GM21381 (cell line): ENCODE measurements around the gene RNGTT.

Experiments
- ATAC-seq: cut with Tn5 transposase; IDR thresholded peaks from one replicate; pipeline ENCODE4 v1.9.1; 2021; ENCODE audit warnings: mild to moderate bottlenecking, moderate library complexity; ENCODE audit not compliant: unreplicated experiment

The RNGTT gene

GRCh38 chr6:88619951-88620350, 343.5 kb downstream of the RNGTT start:
- ATAC-seq, result no peak

DNA sequence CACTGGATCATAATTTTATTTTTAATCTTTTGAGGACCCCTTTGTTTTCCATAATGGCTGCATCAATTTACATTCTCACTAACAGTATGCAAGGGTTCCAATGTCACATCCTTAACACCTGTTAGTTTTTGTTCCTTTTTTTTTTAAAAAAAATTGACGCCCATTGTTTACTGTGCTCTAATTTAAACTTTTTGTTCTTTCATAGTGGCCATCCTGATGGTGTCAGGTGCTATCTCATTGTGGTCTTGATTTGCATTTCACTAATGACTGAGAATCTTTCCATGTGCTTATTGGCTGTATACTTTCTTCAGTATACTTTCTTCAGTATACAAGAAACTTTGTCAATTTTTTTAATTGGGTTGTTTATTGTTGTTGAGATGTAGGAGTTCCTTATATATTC, 347.0 kb downstream of the RNGTT start:
- ATAC-seq, result no peak

GRCh38 chr6:88614316-88614877, 349.0 kb downstream of the RNGTT start:
- no peak for ATAC-seq

DNA sequence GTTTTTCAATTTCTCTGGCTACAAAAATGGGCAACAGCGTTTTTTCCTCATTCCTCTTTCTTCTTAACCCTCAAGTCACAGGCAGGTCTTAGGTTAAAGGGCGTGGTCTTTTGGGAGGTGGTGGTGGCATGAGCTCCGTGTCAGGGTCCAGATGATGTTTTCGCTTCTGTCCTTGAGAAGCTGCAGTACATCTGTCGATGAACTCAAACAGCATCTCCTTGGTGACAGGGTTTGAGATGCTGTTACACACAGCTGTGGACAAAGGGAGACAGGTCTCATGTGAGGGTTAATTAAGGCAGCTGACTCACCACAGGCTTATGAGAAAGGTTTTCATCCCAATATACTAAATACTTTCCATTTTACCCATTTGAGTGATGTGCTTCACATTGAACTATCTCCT, 350.8 kb downstream of the RNGTT start:
- ATAC-seq, result no peak

GRCh38 chr6:88611721-88612120, 351.7 kb downstream of the RNGTT start:
- no peak for ATAC-seq

DNA sequence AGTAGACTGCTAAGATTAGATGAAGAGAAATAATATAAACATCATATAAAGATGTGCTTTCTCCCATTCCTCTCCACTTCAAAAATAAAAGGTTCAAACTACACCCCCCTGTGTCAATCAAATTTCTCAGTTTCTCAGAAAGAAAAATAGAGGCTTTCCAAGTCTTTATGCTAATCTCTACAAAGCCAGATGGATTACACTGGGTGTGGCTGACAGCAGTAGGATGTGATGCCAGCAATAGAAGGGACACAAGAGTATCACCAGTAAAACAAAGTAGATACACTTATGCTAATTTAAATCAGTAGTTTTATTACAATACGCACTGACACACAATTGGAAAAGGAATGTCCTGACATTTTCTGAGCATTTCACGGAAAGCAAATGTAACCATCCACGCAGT, 353.4 kb downstream of the RNGTT start:
- no peak for ATAC-seq

DNA sequence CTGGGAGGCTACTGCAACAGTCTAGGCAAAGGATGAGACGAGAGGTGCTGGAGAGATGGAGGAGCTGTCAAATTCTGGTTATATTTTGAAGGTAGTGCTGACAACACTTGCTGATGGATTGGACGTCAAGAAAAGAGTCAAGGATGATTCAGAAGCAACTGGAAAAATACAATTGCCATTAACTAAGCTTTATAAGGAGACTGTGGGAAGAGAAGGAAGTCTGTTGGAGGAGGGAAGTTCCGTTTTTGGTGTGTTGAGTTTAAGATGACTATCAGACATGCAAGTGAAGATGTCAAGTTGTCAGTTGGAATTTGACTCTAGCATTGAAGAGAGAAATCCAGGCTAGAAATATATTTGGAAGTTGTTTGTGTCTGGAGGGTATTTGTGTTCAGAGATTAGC, 358.1 kb downstream of the RNGTT start:
- no peak for ATAC-seq

- no peak for ATAC-seq
Measured at GRCh38 chr6:88599571-88599970, 363.8 kb downstream of the RNGTT start.

GRCh38 chr6:88596801-88597200, 366.6 kb downstream of the RNGTT start:
- ATAC-seq, result no peak

DNA sequence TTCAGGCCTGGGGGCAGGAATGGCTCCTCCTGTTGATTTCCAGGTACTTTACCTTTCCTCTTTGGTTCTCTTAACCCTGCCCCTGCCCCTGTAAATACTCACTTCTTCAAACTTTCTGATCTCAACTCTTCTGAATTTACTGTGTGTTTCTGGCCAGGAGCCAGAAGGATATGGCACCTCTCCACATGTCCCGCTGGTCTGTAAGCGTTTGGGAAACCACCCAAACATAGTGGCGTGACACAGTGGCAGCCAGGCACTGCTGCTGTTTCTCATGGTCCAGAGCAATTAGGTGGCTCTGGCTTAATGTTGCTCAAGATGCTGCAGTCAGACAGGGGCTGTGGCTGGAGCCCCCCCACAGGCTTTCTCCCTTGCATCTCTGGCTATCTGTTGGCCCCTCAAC, 374.5 kb downstream of the RNGTT start:
- no peak for ATAC-seq

DNA sequence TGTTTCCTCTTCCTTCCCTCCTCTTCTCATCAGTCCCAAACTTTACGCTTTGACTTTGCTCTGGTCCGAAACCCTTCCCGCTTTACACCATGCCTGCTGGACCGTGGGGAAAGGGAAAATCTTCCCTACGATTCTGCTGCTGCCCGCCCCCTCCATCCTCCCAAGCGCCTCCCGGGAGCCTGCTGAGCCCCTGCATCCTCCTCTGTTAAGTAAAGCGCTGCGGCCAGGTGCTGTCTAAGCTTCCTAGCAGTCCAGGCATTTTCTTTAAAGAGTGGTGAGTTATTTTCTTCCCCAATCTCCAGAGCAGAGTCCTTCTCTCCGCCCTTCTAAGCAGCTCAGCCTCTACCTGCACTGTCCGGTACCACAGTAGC, 376.3 kb downstream of the RNGTT start:
- no peak for ATAC-seq

- ATAC-seq, result no peak
Measured at GRCh38 chr6:88586371-88587149, 376.9 kb downstream of the RNGTT start.

GRCh38 chr6:88585276-88585692, 378.1 kb downstream of the RNGTT start:
- no peak for ATAC-seq

DNA sequence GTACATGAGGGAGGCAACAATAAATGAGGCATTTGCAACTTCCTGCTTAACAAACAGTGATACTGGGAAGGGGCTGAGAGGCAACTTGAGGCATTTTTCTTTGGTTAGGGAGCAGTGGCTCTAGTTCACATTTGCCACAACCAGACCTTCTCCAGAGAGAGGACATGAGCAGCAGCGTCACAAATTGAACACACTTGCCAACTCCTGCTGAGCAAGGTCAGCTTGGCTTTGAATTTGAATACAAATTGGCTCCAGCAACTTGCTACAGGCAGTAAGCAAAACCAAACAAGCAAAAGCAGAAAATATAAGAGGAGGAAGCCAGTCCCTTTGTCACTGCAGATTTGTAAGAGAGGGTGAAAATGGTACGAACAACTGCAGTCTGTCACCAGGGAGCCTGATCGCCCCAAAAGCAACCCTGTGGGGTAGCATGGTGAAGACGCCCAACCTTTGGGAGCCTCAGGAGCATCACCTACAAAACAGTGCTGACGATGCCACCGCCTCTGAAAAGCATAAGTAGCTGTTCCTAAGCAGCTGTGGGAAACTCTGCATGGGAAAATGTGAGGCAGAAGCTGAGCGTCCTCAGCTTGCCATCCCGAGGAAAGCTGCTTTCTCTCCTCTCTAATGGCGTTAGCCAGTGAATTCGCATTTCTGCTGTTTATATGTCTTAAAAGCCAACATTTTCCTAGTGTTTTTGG, 378.7 kb downstream of the RNGTT start:
- no peak for ATAC-seq

- ATAC-seq, result no peak
Measured at GRCh38 chr6:88577461-88577860, 386.0 kb downstream of the RNGTT start.

DNA sequence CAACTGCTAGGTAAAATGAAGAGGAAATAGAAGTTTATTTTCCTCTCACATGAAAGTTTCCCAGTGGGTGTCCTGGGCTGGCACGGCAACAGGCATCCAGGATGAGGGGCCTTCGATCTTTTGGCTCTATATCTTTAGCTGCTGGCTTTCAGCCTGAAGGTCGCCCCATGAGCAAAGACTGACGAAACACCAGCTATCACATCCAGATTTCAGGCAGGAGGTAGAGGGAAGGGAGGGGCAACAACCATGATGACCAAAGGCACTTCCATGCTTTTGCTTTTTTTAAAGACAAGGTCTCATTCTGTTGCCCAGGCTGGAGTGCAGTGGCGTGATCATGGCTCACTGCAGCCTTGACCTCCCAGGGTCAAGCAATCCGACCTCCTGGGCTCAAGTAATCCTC, 387.9 kb downstream of the RNGTT start:
- no peak for ATAC-seq

- ATAC-seq, result no peak
Measured at GRCh38 chr6:88574651-88575050, 388.8 kb downstream of the RNGTT start.

DNA sequence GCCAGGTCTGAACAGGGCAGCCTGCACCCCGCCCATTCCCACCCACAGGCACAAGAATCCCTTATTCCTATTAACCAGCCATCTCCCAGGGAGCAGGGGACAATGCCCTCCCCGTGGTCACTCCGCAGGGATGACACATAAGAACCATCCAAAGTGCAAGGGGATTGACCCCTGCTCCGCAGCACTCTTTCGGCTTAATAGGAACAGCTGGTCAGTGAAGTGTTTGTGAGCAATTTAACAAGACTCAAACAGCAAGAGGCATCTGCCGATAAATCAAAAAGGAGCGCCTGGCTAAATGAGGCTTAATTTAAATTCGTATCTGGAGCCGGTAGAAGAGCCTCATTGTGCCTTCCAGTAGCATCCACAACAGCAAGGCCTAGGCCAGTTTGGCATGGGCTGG, 389.4 kb downstream of the RNGTT start:
- no peak for ATAC-seq

DNA sequence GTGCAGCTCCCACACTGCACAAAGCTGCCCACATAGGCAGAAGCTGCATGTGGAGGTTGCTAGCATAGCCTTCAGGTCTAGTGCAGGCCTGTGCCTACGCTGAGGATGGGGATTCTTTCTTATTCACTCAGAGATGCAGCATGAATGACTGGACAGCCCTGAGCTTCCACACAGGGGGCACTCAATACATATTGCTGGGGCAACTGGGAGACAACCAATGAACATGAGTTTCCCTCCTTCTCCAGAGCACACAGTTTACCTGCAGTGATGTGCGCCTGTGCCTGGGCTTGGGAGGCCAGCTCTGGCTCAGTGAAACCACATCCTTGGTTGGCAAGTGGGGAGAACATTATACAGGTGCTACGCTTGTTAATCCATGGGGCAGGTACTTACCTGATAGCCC, 389.9 kb downstream of the RNGTT start:
- ATAC-seq, result no peak

DNA sequence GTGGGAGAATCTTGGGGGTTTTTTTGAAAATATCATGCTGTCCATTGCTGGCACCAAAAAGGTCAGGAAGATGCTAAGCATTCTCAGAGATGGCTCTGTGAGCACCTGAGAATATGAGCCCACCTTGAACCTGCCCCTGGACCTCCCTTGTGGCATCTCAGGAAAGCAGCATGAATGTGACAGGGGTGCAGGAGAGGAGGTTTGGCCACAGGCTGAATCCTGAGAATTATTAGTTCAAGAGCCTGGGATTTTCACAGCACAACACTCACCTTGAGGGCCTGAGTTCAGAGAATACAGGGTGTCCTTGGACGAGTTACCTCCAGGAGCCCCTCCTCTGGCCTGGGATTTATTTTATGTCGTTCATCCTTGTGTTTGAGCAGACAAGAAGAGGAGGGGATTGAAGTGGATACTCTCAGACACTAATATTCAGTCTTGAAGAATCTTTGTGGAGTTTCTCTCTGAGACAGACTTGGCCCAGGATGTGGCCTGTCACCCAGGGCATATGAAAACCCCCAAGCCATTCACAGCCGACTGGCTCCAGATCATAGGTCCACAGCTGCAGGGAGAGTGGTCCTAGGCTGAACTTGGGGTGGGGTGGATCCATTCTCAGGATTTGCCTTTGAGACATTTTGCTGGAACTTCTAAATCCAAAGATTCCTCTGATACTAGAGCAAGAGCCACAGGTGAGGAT, 390.8 kb downstream of the RNGTT start:
- ATAC-seq, result no peak

- no peak for ATAC-seq
Measured at GRCh38 chr6:88569959-88570358, 393.5 kb downstream of the RNGTT start.

DNA sequence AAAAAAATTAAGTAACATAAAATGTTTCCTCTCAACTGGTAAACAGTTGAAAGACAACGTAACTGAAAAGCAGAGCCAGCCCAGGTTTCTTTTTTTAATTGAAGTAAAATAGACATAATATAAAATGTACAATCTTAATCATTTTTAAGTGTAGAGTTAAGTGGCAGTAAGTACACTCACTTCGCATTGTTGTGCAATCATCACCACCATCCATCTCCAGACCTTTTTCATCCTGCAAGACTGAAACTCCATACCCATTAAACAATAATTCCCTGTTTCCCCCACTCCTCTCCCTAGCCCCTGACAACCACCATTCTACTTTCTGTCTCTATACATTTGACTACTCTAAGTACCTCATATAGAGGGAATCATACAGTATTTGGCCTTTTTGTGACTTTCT, 395.7 kb downstream of the RNGTT start:
- no peak for ATAC-seq
